GM23338 (cell line): Measurements from ENCODE around the gene ACTR5. TPM values are rescaled to one million over a fixed set of nuclear protein-coding genes. Genes with fewer than 3 reads are reported as not detected.

ENCODE experiments used
- ATAC-seq: fragments of 200-7000 bp; cut with Tn5 transposase; 3 replicates; pipeline ENCODE4 v1.9.1; 2020
- DNase-seq: peaks from one replicate; pipeline ENCODE4 v3.0.0-alpha.2; 2015; ENCODE audit warnings: low spot score
- H2AFZ ChIP-seq: fragments of 200-600 bp; sonication (generic); 2 replicates; pipeline ENCODE4 v1.8.0; 2016; ENCODE audit warnings: antibody characterized with exemption, mild to moderate bottlenecking, moderate library complexity
- H3F3A ChIP-seq: fragments of 200-600 bp; sonication (generic); replicated peaks from 2 replicates; pipeline ENCODE4 v1.8.0; 2017; ENCODE audit warnings: antibody characterized with exemption, mixed run types, low read depth
- H3K27ac ChIP-seq: fragments of 200-600 bp; sonication (generic); 2 replicates; pipeline ENCODE4 v1.6.1; 2016; ENCODE audit warnings: low read depth
- H3K27me3 ChIP-seq: fragments of 200-600 bp; sonication (generic); 2 replicates; pipeline ENCODE4 v1.8.0; 2016; ENCODE audit warnings: mild to moderate bottlenecking, mixed run types, moderate library complexity; ENCODE audit not compliant: insufficient read depth
- H3K36me3 ChIP-seq: fragments of 200-600 bp; sonication (generic); 2 replicates; pipeline ENCODE4 v1.8.0; 2016; ENCODE audit warnings: mild to moderate bottlenecking; ENCODE audit not compliant: insufficient read depth
- H3K4me1 ChIP-seq: fragments of 200-600 bp; sonication (generic); 2 replicates; pipeline ENCODE4 v1.8.0; 2016; ENCODE audit warnings: mild to moderate bottlenecking, moderate library complexity; ENCODE audit not compliant: insufficient read depth
- H3K4me2 ChIP-seq: fragments of 200-600 bp; sonication (generic); 2 replicates; pipeline ENCODE4 v1.7.1; 2017; ENCODE audit warnings: mixed run types
- H3K4me3 ChIP-seq: fragments of 200-600 bp; sonication (generic); 2 replicates; pipeline ENCODE4 v1.6.1; 2016; ENCODE audit warnings: mixed run types
- H3K79me2 ChIP-seq: fragments of 200-600 bp; sonication (generic); replicated peaks from 2 replicates; pipeline ENCODE4 v1.8.0; 2017; ENCODE audit warnings: mild to moderate bottlenecking; ENCODE audit not compliant: insufficient read depth
- H3K9me2 ChIP-seq: fragments of 200-600 bp; sonication (generic); 2 replicates; pipeline ENCODE4 v1.8.0; 2017; ENCODE audit not compliant: insufficient read depth
- H4K20me1 ChIP-seq: fragments of 200-600 bp; sonication (generic); replicated peaks from 2 replicates; pipeline ENCODE4 v1.8.0; 2017; ENCODE audit warnings: mild to moderate bottlenecking; ENCODE audit not compliant: insufficient read depth
- H3K27ac Mint-ChIP-seq: 2 replicates; pipeline ENCODE4 v1.8.0; 2020; ENCODE audit warnings: inconsistent platforms, mild to moderate bottlenecking, moderate library complexity, mixed read lengths
- H3K27me3 Mint-ChIP-seq: 3 replicates; pipeline ENCODE4 v1.8.0; 2022; ENCODE audit warnings: low read depth, mild to moderate bottlenecking, moderate library complexity, mixed read lengths, inconsistent platforms; ENCODE audit not compliant: insufficient read depth, poor library complexity
- H3K36me3 Mint-ChIP-seq: 3 replicates; pipeline ENCODE4 v1.8.0; 2021; ENCODE audit warnings: low read depth, mild to moderate bottlenecking, inconsistent platforms, moderate library complexity, mixed read lengths
- H3K4me1 Mint-ChIP-seq: 3 replicates; pipeline ENCODE4 v1.8.0; 2020; ENCODE audit warnings: mild to moderate bottlenecking, inconsistent platforms, mixed read lengths
- H3K4me3 Mint-ChIP-seq: 3 replicates; pipeline ENCODE4 v1.8.0; 2021; ENCODE audit warnings: moderate library complexity, mild to moderate bottlenecking, inconsistent platforms, mixed read lengths
- H3K9me3 Mint-ChIP-seq: 3 replicates; pipeline ENCODE4 v1.8.0; 2020; ENCODE audit warnings: moderate library complexity, mild to moderate bottlenecking, inconsistent platforms, mixed read lengths
- CREB1 ChIP-seq: fragments of 250-450 bp; sonication (Bioruptor Pico); IDR thresholded peaks from 2 replicates; pipeline ENCODE4 v1.5.0; 2020; ENCODE audit warnings: low read depth, mild to moderate bottlenecking, moderate library complexity
- CTCF ChIP-seq, 2 experiments: fragments of 200-600 bp in 1 of 2; sonication (generic) in 1 of 2; conservative IDR thresholded peaks; 2 replicates each; pipeline versions ENCODE4 v1.5.1 to v1.6.1; 2016 to 2017; ENCODE audit warnings: antibody characterized with exemption in 2 of 2, low read depth in 2 of 2, mild to moderate bottlenecking in 2 of 2, moderate library complexity in 1 of 2
- ETS1 ChIP-seq: IDR thresholded peaks from 2 replicates; pipeline ENCODE4 v1.6.1; 2016; ENCODE audit warnings: antibody characterized with exemption
- EZH2 ChIP-seq: fragments of 200-600 bp; sonication (generic); IDR thresholded peaks from one replicate; pipeline ENCODE4 v1.8.0; 2017; ENCODE audit warnings: antibody characterized with exemption, mild to moderate bottlenecking, low read depth; ENCODE audit not compliant: unreplicated experiment
- JUNB ChIP-seq: IDR thresholded peaks from one replicate; pipeline ENCODE4 v1.6.1; 2016; ENCODE audit warnings: antibody characterized with exemption; ENCODE audit not compliant: unreplicated experiment
- NANOG ChIP-seq: IDR thresholded peaks from 2 replicates; pipeline ENCODE4 v1.6.1; 2016; ENCODE audit warnings: antibody characterized with exemption, borderline replicate concordance
- POLR2AphosphoS5 ChIP-seq: IDR thresholded peaks from 2 replicates; pipeline ENCODE4 v1.6.1; 2016; ENCODE audit warnings: antibody characterized with exemption, low read depth
- REST ChIP-seq: IDR thresholded peaks from one replicate; pipeline ENCODE4 v1.6.1; 2018; ENCODE audit warnings: antibody characterized with exemption; ENCODE audit not compliant: unreplicated experiment
- STAT1 ChIP-seq: IDR thresholded peaks from one replicate; pipeline ENCODE4 v1.6.1; 2016; ENCODE audit warnings: antibody characterized with exemption; ENCODE audit not compliant: unreplicated experiment
- ZNF114 ChIP-seq: fragments of 250-450 bp; sonication (Bioruptor Pico); IDR thresholded peaks from 2 replicates; pipeline ENCODE4 v1.5.0; 2020; ENCODE audit warnings: mild to moderate bottlenecking, moderate library complexity
- ZNF331 ChIP-seq: fragments of 250-450 bp; sonication (Bioruptor Pico); IDR thresholded peaks from 2 replicates; pipeline ENCODE4 v1.5.0; 2020; ENCODE audit warnings: low read depth, mild to moderate bottlenecking, moderate library complexity
- ZNF462 ChIP-seq: fragments of 250-450 bp; sonication (Bioruptor Pico); IDR thresholded peaks from 2 replicates; pipeline ENCODE4 v1.5.0; 2020; ENCODE audit warnings: mild to moderate bottlenecking, moderate library complexity
- polyA plus RNA-seq: library from polyadenylated mRNA; unstranded; fragments of >200 nt; fragmentation: Nextera tagmentation; extraction: Ambion mirVana; gene quantifications from 2 replicates; pipeline ENCODE4 v1.2.1, GENCODE V29; 2016
- total RNA-seq: library from RNA; depleted of rRNA; stranded (reverse); fragments of >200 nt; shearing (Covaris generic); gene quantifications from 2 replicates; pipeline ENCODE4 v1.2.3, GENCODE V29; 2014

The ACTR5 gene
- total and polyA plus RNA-seq, 2 experiments from 2014 or later, result 8.4 to 21.8 TPM

GRCh38 chr20:38725148-38725901, 22.9 kb upstream of the ACTR5 start:
- Mint-ChIP-seq H3K4me1 (peaks cover 63% of the 10 kb centered on the region), H3K9me3 (peaks cover 13% of the 10 kb centered on the region), H3K4me3 (peak overlapping the region; percentile 67), H3K27ac (no peak overlapping the region), H3K36me3 (no peaks in the 10 kb centered on the region; the same call in 2 of the 3 replicates), H3K27me3 (peaks cover 99% of the 10 kb centered on the region)
- H3K27me3 ChIP-seq, result peaks cover 100% of the 10 kb centered on the region
- H4K20me1 ChIP-seq, result peaks cover 5% of the 10 kb centered on the region; the same call in 1 of the 2 replicates
- no peaks in the 10 kb centered on the region for H3K9me2 ChIP-seq
- H2AFZ ChIP-seq, result peak overlapping the region; percentile 99; the same call in 1 of the 2 replicates
- no peak overlapping the region for H3K27ac ChIP-seq
- H3K4me2 ChIP-seq, result peak overlapping the region; percentile 83
- TF ChIP-seq JUNB (no peak), ZNF331 (CRISPR knock-in tag) (no peak), STAT1 (peak; percentile 64), NANOG (no peak), POLR2AphosphoS5 (peak; percentile 26; the same call in 1 of the 2 replicates), CTCF (conservative IDR thresholded peaks at IDR 0.05; ENCODE audit: low read depth in 2 of 2) (peak; percentile 37 to 62; a peak in 3 of 4 replicates), ZNF462 (CRISPR knock-in tag) (no peak), EZH2 (peak; percentile 81), REST (no peak), CREB1 (0 out of 2 replicates have a peak, but pooled peaks have one; percentile 20), ZNF114 (CRISPR knock-in tag) (no peak), ETS1 (0 out of 2 replicates have a peak, but pooled peaks have one; percentile 35)
- peak; percentile 10 for ATAC-seq
- no peaks in the 10 kb centered on the region for H3K36me3 ChIP-seq
- peak overlapping the region; percentile 61 for H3K4me3 ChIP-seq
- H3K79me2 ChIP-seq, result no peaks in the 10 kb centered on the region
- peaks cover 43% of the 10 kb centered on the region for H3K4me1 ChIP-seq
- peak; percentile 92 for DNase-seq
- H3F3A ChIP-seq, result peaks cover 16% of the 10 kb centered on the region
